Endothelial cell (in vitro differentiated cells): Measurements from ENCODE around the gene TNS4. TPM values are rescaled to one million over a fixed set of nuclear protein-coding genes. Genes with fewer than 3 reads are reported as not detected.
"Not testable (repeated sequence)": the region's sequence is repeated elsewhere in the genome, so short reads cannot be mapped to it uniquely, and the experiment has no call there.

Experiments
- DNase-seq: peaks from one replicate; pipeline ENCODE4 v3.0.0; 2021; ENCODE audit warnings: low spot score
- H3K27ac Mint-ChIP-seq: one replicate; pipeline ENCODE4 v1.8.0; 2021; ENCODE audit warnings: mixed read lengths, inconsistent platforms; ENCODE audit not compliant: unreplicated experiment
- H3K27me3 Mint-ChIP-seq: one replicate; pipeline ENCODE4 v1.8.0; 2021; ENCODE audit warnings: mild to moderate bottlenecking, moderate library complexity, mixed read lengths, inconsistent platforms; ENCODE audit not compliant: unreplicated experiment
- H3K36me3 Mint-ChIP-seq: one replicate; pipeline ENCODE4 v1.8.0; 2021; ENCODE audit warnings: mild to moderate bottlenecking, low read depth, mixed read lengths, inconsistent platforms; ENCODE audit not compliant: unreplicated experiment
- H3K4me1 Mint-ChIP-seq: one replicate; pipeline ENCODE4 v1.8.0; 2021; ENCODE audit warnings: mild to moderate bottlenecking, mixed read lengths, inconsistent platforms; ENCODE audit not compliant: unreplicated experiment
- H3K4me3 Mint-ChIP-seq: one replicate; pipeline ENCODE4 v1.8.0; 2021; ENCODE audit warnings: mild to moderate bottlenecking, mixed read lengths, inconsistent platforms; ENCODE audit not compliant: unreplicated experiment
- H3K9me3 Mint-ChIP-seq: one replicate; pipeline ENCODE4 v1.8.0; 2021; ENCODE audit warnings: mixed read lengths, inconsistent platforms; ENCODE audit not compliant: unreplicated experiment
- total RNA-seq: library from RNA; stranded (reverse); fragmentation: NEBNext Ultra II Directional; extraction: Animal tissue kit (Norgen Biotek cat#: 25700); gene quantifications from one replicate; pipeline ENCODE4 v1.2.1, GENCODE V29; 2021; ENCODE audit not compliant: unreplicated experiment
- TF ChIP-seq, protein P1 (sequence below): fragments of 200-600 bp; sonication (generic); IDR thresholded peaks from one replicate; pipeline ENCODE4 v1.5.0; 2021; ENCODE audit warnings: antibody characterized with exemption; ENCODE audit not compliant: unreplicated experiment

The TNS4 gene
- total RNA-seq, 1 donor from 2014 or later: 0.08 TPM

DNA sequence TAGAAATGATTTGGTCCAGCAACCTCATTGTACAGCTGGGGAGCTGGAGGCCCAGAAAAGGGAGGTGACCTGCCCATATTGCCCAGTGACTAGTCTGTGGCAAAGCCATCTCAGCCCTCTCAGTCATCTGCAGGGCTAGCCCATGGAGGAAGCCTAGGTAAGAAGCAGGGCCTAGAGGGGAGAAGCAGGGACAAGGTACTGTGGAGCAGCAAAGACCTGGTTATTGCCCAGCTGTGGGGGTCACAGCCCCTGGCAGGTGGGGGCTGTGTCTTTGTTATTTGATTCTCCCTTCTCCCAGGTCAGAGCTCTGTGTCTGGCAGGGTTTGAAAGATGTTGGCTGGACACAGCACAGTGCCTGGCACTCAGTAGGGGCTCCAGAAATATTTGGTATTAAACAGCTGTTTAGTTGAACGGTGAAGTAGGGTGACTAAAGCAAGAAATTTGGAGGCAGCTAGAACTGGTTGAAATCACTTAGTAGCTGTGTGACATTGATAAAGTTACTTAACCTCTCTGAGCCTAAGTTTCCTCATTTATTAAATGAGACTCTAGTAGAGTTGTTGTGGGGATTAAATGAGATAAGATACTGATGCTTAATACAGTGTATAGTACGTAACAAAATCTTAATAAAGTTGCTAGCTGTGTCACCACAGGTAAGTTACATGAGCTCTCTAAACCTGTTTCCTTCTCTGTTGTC, 46.5 kb upstream of the TNS4 start:
- peaks cover 17% of the 10 kb centered on the region for H3K4me1 Mint-ChIP-seq
- DNase-seq: no peak
- TF ChIP-seq, protein P1, sequence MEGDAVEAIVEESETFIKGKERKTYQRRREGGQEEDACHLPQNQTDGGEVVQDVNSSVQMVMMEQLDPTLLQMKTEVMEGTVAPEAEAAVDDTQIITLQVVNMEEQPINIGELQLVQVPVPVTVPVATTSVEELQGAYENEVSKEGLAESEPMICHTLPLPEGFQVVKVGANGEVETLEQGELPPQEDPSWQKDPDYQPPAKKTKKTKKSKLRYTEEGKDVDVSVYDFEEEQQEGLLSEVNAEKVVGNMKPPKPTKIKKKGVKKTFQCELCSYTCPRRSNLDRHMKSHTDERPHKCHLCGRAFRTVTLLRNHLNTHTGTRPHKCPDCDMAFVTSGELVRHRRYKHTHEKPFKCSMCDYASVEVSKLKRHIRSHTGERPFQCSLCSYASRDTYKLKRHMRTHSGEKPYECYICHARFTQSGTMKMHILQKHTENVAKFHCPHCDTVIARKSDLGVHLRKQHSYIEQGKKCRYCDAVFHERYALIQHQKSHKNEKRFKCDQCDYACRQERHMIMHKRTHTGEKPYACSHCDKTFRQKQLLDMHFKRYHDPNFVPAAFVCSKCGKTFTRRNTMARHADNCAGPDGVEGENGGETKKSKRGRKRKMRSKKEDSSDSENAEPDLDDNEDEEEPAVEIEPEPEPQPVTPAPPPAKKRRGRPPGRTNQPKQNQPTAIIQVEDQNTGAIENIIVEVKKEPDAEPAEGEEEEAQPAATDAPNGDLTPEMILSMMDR: no peak
- peaks cover 6% of the 10 kb centered on the region for H3K27me3 Mint-ChIP-seq
- no peaks in the 10 kb centered on the region for H3K9me3 Mint-ChIP-seq
- no peak overlapping the region for H3K4me3 Mint-ChIP-seq
- H3K36me3 Mint-ChIP-seq: no peaks in the 10 kb centered on the region
- no peak overlapping the region for H3K27ac Mint-ChIP-seq

DNA sequence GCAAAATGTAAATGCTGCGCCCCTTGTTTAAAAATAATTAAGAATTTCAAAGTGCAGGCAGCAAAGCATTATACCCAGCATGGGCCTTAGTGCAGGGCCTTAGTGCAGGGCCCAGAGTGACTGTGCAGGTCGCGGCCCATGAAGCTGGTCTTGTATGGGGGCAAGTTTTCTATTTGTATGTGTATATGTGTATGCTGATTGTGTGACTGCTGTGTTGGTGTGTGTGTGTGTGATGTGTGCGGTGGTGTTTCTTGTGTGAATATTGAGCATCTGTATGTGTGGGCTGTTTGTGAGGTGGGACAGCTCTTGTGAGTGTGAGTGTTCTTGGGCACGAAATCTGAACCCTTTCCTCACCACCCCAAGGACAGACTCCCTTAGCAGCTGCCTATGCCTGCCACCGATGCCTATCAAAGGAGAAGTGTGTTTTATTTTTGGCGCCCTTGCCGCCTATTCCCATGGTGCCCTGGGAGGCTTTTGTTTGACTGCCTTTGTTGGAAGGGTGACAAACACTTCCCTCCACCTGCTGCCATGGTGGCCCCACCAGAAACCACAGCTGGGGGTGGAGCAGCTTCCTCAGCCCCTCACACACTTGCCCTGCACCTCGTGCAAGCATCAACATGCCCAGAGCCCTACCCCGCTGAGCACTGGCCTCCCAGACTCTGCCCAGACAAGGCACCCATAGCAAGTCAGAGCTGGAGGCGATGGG, 45.8 kb upstream of the TNS4 start:
- Mint-ChIP-seq H3K9me3 (no peaks in the 10 kb centered on the region), H3K4me3 (no peak overlapping the region), H3K27me3 (peaks cover 12% of the 10 kb centered on the region), H3K36me3 (no peaks in the 10 kb centered on the region), H3K27ac (no peak overlapping the region), H3K4me1 (peaks cover 22% of the 10 kb centered on the region)
- TF ChIP-seq, protein P1: no peak
- no peak for DNase-seq

DNA sequence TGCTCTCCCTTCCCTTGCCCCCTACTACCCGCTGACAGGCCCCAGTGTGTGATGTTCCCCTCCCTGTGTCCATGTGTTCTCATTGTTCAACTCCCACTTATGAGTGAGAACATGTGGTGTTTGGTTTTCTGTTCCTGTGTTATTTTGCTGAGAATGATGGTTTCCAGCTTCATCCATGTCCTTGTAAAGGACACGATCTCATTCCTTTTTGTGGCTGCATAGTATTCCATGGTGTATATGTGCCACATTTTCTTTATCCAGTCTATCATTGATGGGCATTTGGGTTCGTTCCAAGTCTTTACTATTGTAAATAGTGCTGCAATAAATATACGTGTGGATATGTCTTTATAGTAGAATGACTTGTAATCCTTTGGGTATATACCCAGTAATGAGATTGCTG, 45.1 kb upstream of the TNS4 start:
- H3K4me3 Mint-ChIP-seq: peak overlapping the region; percentile 18
- H3K9me3 Mint-ChIP-seq, DNase-seq, H3K27ac Mint-ChIP-seq, H3K36me3 Mint-ChIP-seq: not testable (repeated sequence)
- H3K27me3 Mint-ChIP-seq: peaks cover 12% of the 10 kb centered on the region
- H3K4me1 Mint-ChIP-seq: peaks cover 28% of the 10 kb centered on the region

DNA sequence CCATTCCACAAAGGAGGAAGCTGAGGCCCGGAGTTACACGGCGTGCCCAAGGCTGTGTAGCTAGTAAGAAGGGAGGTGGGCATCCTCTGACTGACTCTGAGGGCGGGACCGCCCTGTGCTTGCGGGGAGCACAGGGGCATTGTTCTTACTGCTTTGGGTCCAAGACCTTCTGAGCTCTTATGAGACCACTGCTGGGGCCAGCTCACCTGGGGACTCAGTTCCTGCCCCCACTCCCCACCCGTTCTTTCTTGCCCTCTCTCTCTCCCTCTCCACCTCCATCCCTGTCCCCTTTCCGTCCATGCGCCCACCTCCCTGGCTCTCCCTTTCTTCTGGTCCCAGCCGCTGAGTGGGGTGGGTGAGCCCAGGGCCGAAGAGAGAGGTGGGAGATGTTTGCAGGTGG, 44.2 kb upstream of the TNS4 start:
- DNase-seq: no peak
- peaks cover 34% of the 10 kb centered on the region for H3K4me1 Mint-ChIP-seq
- TF ChIP-seq, protein P1: no peak
- peaks cover 8% of the 10 kb centered on the region for H3K27me3 Mint-ChIP-seq
- H3K36me3 Mint-ChIP-seq: no peaks in the 10 kb centered on the region
- no peak overlapping the region for H3K27ac Mint-ChIP-seq
- H3K4me3 Mint-ChIP-seq: no peak overlapping the region
- H3K9me3 Mint-ChIP-seq: no peaks in the 10 kb centered on the region

DNA sequence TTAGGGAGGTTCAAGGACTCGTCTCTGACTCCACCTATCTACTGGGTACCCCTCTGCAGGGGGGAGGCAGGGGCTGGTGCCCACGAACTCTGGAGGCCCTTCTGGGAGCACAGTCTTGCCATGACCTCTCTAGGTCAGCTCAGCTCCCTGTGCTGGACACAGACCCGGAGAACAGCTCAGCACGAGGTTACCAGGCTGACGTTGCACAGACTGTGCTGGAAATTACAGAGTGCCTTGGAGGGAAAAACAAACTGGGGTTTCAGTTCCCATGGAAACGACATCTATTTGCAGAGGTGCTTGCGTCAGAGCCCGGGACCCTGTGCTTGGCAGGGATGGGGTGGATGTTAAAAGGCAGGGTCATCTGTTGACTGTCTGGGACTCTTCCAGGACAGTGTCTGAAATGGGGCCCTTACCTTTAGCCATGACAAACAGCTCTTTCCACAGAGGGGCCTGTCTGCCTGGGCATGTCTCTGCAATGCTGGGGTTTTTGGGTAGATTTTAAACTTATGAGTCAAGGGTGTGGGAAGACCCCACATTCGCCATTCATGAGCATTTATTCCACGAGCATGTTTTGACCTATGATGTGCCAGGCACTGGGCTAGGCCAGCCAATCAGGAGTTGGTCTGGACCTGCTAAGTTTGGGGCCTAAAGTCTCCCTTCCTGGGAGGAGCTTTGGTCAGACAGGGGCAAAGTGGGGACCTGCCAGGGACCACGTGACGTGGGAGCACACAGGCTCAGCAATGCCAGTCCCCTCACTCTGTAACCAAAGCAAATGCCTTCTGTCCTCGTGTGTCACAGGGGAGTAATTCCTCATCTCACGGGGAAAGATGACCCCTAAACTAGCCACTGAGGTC, 41.4 kb upstream of the TNS4 start:
- H3K4me1 Mint-ChIP-seq: peaks cover 41% of the 10 kb centered on the region
- DNase-seq: no peak

More for the DNA sequence above, 41.4 kb upstream of the TNS4 start:
- Mint-ChIP-seq H3K27ac (peak overlapping the region; percentile 80), H3K9me3 (no peaks in the 10 kb centered on the region), H3K36me3 (no peaks in the 10 kb centered on the region), H3K27me3 (peaks cover 10% of the 10 kb centered on the region), H3K4me3 (no peak overlapping the region)
- TF ChIP-seq, protein P1: no peak
